Measurements from ENCODE around the gene NUDCD3.

NUDCD3 gene

DNA sequence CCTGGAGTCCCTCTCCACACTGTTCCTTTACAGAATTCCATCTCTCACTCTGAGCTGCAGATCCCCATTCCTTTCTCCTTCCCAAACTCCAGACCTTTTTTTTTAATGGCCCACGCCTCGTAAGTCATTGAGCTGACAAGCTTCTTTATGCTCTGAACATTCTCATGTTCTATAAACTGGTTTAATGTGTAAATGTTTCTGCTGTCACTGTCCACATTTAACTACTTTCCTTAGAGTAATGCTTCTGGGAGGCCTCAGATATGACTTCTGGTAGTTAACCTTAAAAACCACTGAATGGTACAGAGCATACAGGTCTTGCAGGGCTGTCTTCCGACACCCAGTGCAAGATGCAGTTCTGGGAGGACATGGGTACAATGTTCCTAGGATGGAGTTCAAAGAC is 94.0 kb downstream of the NUDCD3 start:
- DNase-seq: no peak

DNA sequence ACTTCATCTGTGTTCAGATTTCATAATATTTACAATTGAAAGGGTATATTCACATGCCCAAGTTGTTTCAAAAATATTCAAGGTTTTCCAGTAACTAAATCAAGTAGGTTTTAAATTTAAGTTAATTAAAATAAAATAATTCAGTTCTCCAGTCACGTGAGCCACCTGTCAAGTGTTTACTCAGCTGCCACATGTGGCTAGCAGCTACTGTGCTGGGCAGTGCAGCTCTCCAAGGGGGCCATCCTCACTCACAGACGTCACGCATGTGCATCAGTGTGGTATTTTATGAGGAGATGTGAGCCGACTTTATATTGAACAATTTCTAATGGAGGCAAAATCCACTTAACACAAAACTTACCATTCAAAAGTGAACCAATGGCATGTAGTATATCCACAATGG is 95.4 kb downstream of the NUDCD3 start:
- no peak for DNase-seq

DNA sequence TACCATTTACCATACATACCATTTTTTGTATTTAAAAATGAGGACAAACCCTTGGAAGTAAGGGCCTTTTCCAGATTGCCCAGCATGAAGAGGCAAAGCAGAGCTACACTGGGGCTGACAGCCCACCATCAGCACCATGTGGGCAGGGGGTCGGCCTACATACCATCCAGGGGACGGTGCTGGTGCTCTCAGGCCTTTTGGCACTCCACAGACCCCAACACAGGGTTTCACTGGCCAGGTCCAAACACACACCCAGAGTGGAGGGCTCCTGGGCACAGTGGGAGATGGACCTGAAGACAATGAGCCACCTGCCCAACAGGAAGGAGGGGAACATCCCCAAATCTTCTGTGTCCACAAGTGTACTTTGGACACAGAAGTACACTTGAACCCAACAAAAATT is 95.8 kb downstream of the NUDCD3 start:
- DNase-seq: no peak

DNA sequence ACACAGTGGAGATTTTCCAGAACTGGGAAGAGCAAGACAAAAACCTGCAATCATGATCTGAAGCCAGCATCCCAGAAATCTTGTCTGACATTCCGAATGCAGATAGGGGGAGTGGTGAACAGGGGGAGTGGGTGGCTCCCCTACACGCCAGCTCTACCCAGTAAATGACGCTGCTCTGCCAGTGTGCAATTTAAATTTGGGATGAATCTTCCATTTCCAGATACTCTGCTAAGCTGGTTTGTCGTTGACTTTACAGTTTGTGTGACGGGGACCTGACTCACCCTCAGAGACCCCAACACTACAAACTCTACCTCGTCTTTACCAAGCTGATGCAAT is 96.4 kb downstream of the NUDCD3 start:
- no peak for DNase-seq

DNA sequence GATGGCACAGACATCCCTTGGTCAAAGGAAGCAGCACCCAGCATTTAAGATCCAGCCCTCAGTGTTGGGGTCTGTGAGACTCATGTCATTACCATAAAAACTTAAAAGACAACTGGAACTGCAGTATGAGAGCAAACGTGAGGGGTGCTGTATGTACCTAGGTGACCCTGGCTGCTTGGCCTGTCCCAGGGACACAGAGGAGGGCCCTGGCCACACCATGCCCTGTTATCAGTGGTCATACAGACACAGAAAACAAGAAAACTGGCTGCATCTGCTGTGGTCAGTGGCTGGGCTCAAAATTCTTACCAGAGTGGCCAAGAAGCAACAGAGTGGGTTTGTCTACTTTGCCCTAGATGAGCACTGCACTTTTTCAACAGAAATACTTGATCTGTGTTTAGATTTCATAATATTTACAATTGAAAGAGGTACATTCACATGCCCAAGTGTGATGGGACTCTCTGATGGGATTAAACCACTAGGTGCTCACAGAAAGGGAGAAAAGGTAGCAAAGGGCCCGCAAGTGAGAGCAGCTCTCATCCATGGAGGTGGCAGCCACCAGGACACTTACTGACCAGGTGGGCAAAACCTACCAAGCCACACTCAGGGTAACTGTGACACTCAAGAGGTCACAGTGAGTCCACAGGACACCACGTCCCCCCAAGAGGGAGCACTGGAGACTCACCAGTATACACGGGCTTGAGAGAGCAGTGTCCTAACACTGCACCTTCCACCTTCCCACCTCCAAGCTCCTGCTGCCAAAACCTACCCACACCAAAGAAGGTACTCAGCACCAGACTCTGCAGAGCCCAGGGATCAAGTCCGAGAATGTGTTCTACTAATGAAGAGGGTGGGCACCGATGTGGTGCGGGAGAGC is 97.0 kb downstream of the NUDCD3 start:
- DNase-seq: no peak

DNA sequence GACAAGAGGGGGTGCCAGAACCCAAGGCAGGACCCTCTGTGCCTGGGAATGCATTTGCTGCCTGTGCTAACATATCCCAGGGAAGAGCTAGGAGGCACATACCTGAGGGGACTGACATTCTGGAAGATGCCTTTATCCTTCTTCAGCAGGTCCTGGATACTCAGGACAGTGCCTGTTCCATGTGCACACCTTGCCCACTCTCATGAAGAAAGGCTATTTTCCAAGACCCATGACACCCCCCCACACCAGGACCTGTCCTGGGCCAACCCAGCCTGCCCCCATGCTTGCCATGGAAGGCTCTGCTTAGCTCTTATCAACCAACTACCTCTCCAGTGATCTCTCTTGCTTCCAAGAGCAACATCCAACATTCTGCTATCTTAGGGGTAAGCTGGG is 97.8 kb downstream of the NUDCD3 start:
- DNase-seq: no peak

DNA sequence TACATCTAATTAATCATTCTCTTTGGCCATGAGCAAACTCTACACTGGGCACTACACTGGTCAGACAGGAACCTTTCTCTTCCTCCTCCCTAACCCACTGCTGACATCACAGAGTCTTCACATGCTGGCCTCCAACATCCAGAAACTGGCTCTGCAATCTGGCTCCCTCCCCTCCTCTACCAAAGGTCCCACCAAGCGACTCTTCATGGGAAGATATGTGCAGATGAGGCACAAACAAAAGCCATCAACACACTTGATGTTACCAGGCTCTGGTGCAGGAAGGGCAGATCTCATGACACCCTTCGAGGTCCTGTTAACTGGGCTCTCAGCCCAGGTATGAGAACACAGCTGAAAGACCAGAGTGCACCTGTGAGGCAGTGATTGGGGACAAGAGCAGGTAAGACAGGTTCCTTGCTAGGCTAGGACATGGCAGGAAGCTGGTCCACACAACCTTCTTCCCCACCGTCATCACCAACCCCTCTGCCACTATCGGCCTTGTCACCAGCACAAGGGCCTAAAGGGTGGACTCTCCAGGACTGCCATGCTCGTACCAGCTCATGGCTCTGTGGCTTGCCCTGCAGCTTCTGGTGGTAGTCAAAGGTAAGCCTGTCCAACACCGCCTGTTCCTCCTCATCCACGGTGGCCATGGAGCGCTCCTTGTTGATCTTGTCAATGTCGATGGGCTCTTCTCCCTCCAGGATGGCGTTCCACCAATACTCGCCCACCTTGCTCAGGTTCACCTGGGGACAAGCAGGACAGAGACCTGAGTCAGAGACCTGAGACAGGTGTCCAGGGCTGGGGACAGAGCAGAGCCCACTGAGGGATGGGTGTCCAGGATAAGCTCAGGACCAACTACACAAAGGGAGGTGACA is 98.5 kb downstream of the NUDCD3 start:
- DNase-seq: no peak

DNA sequence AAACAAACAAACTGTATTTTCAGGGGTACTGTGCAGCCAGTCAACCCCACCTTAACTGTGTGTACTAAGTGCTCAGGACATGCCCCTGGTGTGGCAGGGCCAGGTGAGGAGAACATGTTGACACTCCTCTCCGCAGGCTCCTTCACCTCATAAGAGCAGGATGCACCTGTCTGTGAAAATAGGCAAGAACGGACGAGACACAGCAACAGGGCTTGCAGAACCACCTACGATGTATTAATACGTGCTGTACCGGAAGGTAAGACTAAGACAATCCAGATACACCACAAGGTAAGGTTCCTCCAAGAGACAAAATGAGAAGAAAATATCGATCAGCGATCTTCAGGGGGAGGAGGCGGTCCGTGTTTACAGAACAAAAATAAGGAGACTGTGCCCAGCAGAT is 99.3 kb downstream of the NUDCD3 start:
- DNase-seq: no peak

DNA sequence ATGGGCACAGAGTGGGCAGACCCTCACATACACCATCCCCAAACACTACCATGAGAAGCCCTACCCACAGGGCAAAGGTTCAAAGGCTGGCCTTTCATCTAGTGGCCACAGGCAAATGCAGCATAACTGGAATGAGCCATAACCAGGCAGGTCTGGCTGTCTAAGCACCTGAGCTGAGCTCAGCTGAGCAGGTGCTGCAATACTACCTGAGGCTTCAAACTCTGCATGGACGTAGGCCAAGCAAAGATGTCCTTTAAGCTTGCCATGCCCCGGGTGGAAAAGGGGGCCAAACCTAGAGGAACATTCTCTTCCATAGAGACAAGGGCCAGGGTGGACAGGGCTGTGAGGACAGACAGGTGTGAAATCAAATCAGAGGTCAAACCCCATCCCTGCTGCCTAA is 99.8 kb downstream of the NUDCD3 start:
- DNase-seq: no peak

DNA sequence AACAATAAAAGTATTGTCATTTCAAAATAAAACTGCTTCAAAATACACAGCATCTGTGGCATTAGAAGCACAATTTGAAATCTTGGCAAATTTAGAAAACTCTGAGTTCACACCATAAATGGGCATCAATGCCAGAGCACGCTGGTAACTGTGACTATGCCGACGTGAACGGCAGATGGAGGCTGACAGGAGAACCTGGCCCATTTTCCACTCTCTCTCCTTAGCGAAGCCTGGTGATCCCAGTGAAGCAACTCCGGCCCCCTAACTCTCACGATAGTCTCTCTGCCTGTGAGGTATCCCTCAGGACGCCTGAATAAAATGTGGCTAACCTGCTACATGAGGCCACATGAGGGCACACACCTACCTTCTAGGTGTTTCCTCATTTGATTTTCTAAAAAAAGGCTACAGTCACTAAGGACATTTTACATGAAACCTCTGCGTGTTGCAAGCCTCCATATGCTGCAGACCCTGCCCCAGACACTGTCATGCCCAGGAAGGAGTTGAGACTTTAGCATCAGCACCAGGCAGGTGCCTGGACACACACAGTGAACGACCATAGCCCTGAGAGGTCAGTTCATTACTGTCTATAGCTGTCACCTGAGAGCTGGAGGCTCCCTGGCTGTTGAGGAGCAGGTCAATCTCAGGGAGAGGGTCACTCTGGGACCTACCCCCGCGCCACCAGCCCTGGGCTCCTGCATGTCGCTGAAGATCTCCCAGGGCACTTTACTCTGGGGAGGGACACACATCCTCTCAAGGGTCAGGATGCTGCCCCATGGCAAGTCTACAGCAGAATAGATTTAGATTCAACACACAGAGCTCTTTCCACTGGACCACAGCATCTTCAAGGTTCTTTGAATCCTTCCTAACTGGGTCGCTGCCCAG is 102.1 kb downstream of the NUDCD3 start:
- DNase-seq: no peak

DNA sequence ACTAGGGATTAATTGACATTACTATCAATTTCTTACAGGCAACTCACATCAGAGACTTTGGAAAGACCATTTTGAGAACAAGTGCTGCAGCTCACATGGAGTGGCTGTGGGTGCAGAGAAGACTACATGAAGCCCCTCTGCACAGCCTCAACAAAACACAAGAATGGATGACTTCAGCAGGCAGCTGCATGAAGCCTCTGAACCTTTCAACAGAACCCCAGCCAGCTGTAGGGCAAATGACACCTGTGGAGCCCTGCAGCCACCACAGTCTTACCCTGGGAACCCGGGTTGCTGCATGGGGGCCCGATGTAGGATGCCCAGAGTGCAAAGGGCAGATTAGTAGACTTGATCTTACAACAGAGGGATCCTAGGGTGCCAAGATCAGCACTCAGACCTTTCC is 103.1 kb downstream of the NUDCD3 start:
- no peak for DNase-seq

DNA sequence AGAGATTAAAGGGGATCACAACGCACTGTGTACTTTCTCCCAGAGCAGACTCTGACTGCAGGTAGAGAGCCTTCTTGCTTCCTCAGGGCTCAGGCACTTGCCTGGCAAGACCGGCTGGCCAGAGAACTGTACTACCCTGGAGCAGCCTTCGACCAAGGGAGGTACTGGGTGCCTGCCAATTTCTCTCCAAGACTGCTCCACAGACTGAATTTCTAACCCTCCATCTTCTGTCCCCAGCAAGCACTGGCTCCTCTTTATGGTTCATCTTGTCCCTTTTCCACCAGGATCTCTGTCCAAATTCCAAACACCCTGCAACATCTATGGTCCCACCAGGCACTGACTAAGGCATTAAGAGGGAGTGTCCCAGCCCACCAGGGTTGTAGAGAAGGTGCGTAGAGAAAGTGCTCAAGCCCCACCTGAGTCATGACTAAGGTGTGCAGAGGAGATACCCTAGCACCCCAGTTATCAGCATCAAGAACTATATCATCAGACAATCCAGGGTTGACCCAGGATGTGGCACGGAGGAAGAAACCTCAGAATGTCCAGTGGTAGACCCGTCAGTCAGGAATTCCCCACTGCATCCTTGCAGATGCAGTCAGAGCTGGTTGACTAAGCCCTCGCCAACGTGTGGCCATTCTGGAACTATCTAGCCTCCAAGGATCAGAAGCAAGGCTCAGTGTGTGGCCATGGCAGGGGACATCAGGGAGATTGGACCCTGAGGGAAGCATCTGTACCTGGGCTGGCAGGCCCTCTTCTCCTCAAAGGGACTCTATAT is 104.1 kb downstream of the NUDCD3 start:
- no peak for DNase-seq

DNA sequence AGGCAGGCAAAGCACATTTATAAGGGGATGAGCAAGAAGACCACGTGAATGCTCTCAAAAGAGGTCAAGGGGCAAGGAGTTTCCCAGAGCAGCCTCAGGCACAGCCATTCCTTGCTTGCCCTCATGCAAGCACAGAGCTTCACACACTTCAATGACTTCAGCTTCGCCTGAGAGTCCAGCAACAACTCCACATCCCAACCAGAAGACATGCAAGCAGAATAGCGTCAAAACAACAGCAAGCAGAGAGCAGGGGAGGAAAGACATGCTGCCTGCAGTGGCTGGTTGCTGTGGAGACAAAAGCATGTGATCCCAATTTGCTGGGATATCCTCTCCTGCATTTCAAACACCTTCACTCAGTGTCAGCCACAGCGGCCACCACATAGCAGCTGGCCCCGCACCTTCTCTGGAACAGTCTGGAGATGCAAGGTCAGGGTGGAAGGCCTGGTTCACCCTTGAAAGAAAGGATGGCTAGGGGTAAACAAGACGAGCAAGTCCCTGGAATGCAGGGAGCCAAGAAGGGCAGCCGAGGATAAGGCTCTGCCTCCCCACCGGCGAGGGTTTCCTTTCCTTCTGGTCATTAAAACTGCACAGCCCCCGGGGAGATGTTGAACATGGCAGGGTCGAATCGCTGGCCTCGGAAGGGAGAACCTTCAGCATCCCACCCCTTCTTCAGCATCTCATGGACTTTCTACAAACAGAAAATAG is 104.9 kb downstream of the NUDCD3 start:
- no peak for DNase-seq

DNA sequence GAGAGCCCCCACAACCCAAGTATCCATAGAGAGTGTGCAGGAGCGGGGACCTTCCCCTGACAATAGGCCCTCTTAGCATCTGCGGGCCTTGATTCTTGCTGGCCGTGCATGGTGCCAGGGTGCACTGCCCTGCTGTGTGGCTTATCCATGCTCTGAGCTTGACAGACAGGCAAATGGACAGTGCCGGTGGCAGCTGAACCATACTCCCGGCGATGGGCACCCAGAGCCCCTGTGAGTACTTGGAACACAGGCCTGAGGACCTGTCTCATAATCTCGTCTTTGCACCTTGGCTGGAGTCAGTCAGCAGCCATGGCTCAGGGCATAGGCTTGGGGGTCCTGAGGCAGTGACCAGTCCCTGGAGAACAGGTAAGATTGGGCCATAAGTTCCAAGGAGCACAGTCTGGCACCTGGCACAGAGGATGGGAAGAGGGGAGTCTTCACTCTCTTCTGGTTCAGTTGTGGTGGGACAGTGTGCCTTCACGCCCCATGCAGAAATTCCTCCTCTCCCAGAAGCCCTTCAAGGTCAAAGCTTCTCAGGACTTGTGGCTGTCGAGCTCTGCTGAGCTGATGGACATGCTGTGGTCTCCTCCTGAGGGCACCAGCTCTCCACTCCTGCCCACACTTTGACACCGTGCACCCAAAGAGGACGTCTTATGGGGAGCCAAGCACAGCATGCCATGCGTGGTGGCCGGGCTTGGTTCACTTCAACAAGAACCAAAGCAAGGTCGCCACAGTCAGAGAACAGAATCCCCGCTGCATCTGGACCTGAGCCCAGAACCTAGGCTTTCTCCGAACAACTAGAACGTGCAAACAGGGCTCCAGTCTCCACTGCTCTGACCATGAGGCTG is 105.6 kb downstream of the NUDCD3 start:
- DNase-seq: no peak

DNA sequence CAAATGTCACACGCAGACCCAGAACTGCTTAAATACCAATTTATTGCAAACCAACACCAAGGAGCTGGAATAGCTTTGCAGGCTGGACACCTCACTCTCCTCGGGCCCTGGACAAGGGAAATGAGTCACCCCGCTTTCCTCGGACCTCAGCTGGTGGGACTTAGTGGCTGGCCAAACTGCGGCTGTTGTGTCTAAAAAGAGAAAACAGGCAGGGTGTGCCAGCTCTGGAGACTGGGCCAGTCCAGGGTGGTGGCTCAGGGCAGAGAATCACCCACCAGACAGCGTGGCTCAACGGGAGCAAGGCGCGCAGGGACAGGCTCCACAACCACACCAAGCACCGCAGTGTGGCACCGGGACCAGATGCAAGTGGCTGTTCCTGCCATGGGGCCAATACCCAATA is 106.9 kb downstream of the NUDCD3 start:
- DNase-seq: no peak

DNA sequence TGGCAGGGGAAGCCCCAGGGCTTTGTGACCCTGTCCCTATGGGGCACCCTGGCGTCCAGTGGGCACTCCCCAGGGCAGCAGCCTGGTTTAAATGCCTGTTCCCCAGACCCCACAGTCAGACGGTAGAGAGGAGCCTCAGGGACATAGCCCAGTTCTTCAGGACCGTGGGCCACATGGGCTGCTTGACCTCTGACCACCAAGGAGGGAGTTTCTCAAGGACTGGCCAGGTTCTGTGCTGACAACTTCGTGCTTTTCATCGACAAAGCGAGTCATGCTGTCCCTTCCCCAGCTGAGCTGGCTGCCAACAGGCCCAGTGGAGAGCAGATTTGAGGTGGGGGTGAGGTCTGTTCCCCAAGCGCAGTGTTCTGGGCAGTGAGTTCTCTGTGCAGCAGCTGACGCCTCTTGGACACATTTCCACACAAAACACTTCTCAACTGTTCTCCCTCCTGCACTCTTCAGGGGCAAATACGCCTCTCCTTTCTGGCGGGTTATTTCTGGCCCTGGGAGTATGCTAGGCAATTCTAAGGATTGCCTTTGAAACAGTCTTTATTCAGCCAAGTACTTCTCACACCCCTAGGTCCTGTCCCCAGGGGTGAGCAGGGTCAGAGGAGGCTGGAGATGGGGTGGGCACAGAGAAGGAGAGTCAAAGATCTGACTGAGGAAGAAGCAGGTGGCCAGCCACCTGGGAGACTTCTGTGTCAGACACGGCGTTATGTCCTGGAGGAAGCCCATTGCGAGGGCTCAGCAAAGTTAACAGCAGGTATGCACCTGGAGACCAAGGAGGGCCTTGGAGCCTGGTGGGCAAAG is 107.8 kb downstream of the NUDCD3 start:
- no peak for DNase-seq

DNA sequence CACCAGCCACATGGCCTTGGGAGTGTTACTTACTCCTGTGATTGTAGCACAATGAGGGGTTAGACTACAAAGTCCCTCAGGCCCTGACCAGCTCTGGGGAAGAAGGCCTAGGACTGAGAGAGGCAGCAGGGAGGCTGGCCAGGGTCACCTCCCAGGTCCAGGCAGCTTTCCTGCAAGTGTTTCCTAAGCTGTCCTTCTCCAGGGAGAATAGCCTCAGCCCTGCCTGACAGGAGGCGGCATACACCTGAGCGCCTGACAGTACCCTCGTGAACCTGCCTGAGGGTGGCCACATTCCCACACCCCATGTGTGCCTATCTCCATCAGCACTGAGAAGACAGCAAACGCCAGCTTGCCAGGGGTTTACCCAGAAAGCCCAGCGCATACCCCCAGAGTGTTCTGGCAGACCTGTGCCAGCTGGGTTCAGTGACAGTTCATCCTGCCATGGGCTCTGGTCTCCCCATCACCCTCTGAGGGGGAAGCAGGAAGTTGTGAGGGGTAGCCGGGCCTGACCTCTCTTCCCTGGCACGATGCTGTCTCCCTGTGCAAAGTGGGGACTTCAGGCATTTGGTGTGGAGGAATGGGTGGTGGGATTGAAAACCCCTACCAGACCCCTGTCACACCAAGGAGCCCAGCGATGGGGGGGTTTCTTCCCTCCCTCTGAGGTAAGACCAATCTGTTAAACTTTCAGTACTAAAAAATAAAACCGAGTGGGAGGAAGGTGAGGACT is 108.8 kb downstream of the NUDCD3 start:
- DNase-seq: no peak

DNA sequence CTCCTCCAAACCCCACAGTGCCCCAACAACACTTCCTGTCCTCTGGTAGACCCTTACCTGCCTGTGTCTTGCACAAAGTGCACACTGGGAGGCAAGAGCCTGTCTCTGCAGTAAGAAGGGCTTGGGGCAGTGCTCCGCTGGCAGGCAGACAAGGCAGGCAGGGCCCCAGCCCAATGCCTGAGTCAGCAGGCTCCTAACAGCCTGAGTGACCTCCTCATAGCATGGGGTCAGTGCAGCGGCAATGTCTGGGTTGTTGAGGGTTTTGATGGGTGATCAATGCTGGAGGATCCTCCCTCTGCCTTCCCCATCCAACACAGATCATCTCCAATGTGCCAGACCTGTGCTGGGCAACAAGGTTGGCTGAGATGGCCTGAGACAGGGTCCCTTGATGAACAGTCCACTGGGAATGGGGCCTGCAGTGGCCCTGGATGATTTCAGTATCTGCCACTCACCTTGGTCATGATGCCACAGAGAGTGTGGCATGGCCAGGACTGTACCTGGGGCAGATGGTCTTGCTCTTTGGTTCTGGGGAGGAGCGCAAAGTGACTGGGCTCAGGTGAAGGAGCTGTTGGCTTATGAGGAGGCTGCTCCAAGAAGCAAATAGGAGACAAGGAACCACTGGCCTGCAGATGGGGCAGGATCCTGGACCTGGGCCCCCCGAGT is 109.5 kb downstream of the NUDCD3 start:
- no peak for DNase-seq

All from activated naive CD4-positive, alpha-beta T cell treated with Interleukin-2 at 50 U/mL for 16 hours (primary cell).